DMS153 (cell line): ENCODE data around the gene DAP.
"Not testable (repeated sequence)": the region's sequence is repeated elsewhere in the genome, so short reads cannot be mapped to it uniquely, and the experiment has no call there.

Experiments used
- DNase-seq: peaks from one replicate; lab custom pipeline; 2025; lab: John Stamatoyannopoulos, UW

DAP gene

GRCh38 chr5:10653043-10653442 is 108.0 kb downstream of the DAP start:
- no peak for DNase-seq

GRCh38 chr5:10652606-10653005 is 108.4 kb downstream of the DAP start:
- no peak for DNase-seq

GRCh38 chr5:10652151-10652550 is 108.9 kb downstream of the DAP start:
- DNase-seq, result no peak

GRCh38 chr5:10649666-10650380 is 111.2 kb downstream of the DAP start:
- no peak for DNase-seq

DNA sequence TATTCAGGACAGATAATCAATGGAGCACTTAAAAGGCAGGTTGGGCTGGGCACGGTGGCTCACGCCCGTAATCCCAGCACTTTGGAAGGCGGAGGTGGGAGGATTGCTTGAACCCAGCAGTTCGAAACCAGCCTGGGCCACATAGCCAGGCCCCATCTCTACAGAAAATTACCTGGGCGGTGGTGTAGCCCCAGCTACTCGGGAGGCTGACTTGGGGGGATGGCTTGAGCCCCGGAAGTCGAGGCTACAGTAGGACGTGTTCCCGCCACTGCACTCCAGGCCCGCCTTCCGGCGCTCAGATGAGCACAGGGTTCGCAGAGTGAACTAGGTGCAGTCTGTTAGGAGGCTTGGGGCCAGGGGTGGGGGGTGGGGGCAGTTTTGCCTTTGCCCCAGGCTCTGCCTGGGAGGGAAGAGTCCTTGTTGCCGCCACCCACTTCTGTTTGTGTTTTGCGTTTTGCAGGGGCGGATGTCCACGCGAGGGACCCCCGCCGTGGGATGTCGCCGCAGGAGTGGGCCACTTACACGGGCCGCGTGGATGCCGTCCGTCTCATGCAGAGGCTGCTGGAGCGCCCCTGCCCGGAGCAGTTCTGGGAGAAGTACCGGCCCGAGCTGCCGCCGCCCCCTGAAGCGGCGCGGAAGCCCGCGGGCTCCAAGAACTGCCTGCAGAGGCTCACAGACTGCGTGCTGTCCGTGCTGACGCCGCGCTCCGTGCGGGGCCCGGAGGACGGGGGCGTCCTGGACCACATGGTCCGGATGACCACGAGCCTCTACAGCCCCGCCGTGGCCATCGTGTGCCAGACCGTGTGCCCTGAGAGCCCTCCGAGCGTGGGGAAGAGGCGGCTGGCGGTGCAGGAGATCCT is 112.0 kb downstream of the DAP start:
- DNase-seq, result no peak

- DNase-seq, result no peak
Observed at GRCh38 chr5:10647640-10648039, 113.4 kb downstream of the DAP start.

GRCh38 chr5:10645671-10646070 is 115.4 kb downstream of the DAP start:
- no peak for DNase-seq

DNA sequence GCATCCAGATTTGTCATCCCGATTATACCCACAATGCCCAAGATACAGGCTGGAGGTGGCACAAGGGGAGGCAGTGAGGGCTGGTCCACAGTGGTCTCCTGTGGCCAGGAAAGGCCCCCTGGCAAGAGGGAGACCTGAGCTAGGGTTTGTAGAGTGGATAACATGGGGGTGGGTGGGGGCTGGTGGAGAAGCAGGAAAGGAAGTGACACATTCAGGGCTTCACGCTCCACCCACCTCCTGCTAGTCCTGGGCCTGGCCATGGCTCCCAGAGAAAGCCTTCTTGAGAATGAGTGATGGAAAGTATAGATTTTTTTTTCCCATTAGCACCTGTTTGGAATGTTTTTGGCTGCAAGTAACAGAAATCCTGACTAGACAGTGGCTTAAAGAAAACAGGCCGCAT is 115.9 kb downstream of the DAP start:
- DNase-seq, result no peak

GRCh38 chr5:10644192-10644591 is 116.8 kb downstream of the DAP start:
- no peak for DNase-seq

- DNase-seq, result no peak
Observed at GRCh38 chr5:10642367-10642766, 118.7 kb downstream of the DAP start.

GRCh38 chr5:10639846-10640368 is 121.1 kb downstream of the DAP start:
- DNase-seq, result no peak

DNA sequence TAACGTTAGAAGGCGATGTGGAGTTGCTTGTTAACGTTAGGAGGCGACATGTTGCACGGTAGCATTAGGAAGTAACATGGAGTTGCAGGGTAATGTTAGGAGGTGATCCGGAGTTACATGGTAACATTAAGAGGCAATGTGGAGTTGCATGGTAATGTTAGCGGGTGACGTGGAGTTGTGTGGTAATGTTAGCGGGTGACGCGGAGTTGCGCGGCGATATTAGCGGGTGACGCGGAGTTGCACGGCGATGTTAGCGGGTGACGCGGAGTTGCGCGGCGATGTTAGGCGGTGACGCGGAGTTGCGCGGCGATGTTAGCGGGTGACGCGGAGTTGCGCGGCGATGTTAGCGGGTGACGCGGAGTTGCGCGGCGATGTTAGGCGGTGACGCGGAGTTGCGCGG is 122.3 kb downstream of the DAP start:
- not testable (repeated sequence) for DNase-seq

GRCh38 chr5:10637944-10638343 is 123.1 kb downstream of the DAP start:
- no peak for DNase-seq

DNA sequence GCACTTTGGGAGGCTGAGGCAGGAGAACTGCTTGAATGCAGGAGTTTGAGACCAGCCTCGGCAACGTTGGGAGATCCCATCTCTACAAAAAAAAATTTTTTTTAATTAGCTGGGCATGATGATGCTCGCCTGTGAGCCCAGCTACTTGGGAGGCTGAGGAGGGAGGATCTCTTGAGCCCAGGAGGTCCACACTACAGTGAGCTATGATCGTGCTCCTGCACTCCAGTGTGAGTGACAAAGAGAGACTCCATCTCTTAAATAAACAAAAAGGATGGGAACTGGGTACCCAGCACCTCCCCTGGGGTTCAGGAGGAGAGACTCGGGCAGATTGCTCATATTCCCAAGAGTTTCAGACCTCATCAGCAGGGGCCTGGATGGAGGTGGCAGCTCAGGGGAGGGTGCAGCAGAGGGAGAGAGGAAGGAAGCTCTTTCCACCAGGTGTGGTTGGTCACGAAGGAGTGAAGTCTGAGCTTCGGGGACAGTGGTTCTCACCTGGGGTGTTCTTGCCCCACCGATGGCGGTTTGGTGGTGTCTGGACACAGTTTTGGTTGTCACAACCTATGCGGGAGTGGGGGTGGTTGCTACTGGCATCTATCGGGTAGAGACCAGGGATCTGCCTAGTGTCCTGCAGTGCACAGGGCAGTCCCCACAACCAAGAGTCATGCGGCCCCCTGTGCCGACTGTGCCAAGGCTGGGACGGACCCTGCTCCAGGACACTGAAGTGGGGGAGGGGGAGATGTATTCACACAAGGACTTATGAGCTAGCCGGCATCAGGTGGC is 124.5 kb downstream of the DAP start:
- no peak for DNase-seq

GRCh38 chr5:10635867-10636350 is 125.1 kb downstream of the DAP start:
- no peak for DNase-seq

GRCh38 chr5:10635257-10635866 is 125.7 kb downstream of the DAP start:
- DNase-seq, result no peak

DNA sequence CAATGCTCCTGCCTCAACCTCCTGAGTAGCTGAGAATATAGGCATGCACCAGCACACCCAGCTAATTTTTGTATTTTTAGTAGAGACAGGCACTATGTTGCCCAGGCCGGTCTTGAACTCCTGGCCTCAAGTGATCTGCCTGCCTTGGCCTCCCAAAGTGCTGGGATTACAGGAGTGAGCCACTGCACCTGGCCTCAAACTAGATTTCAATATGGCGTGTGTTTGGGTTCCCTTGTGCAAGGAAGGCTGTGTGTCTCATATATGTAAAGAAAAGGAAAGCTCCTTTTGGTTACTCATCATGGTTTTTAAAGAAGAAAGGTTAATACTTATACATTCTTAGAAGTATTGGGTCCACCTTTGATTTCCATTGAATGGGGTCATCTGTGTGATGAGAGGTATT is 126.5 kb downstream of the DAP start:
- no peak for DNase-seq

GRCh38 chr5:10634050-10634449 is 127.0 kb downstream of the DAP start:
- DNase-seq, result no peak

DNA sequence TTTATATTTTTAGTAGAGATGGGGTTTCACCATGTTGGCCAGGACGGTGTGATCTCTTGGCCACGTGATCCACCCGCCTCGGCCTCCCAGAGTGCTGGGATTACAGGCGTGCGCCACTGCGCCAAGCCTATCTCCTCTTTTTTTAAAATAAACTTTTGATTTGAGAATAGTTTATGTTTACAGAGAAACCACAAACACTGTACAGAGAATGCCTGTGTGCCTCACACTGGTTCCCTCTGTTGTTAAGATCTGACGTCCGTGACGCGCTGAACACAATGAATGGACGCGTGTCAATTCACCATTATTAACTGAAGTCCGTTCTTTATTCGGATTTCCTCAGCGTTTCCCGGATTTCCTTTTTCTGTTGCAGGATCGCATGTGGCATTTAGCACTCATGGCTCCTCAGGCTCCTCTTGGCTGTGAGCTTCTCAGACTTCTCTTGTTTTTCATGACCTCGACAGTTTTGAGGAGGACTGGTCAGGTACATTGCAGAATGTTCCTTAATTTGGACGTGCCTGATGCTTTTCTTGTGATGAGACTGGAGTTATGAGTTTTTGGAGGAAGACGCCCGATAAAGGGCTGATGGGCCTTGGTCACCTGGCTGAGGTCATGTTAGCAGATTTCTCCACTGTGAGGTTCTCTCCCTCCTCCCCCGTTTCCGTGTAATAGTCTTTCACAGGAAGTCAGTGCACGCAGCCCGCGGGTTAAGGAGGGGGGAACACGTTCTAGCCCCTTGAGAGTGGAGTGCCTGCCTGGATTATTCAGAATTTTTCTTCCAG is 127.6 kb downstream of the DAP start:
- DNase-seq, result no peak

DNA sequence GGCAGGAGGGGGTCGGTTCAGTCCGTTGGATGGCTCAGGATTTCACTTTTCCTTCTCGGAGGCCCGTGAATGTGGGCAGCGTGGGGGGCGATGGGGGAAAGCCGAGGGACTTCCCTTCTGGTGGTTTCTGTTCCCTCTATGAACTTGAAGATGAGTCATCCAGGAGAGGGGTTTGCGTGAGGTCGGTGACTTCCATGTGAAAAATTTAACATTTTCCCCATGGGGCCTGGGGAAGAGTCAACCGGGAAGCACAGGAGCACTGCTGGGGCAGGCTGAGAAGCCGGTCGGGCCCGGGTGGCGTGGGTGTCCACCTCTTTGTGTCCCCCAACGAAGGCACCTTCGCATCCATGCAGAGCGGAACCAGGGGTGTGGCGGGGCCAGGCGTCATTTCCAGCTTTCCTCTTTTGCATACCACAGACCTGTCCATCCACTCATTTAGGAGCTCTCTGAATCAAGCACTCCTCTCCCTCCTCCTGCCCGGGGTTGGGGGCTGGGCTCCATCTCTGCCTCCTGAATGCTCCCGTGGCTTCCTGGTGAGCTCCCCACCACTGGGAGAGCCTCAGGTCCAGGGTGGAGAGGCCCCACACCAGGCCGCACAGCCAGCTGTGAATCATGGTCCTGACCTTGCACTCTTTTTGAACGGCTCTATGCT is 128.8 kb downstream of the DAP start:
- no peak for DNase-seq
